OCI-LY1 (cell line): ENCODE measurements around the gene ARFIP1.

Source experiments
- EZH2 ChIP-seq: fragments of 200-600 bp; sonication (generic), shearing (Covaris generic); IDR thresholded peaks from 2 replicates; pipeline ENCODE4 v1.8.0; 2017; ENCODE audit warnings: borderline replicate concordance, mixed run types, mild to moderate bottlenecking, antibody characterized with exemption, low read length, moderate library complexity, mixed read lengths
- TF ChIP-seq, protein P1 (sequence below): fragments of 200-600 bp; sonication (generic), shearing (Covaris generic); IDR thresholded peaks from 2 replicates; pipeline ENCODE4 v1.5.1; 2017; ENCODE audit warnings: mild to moderate bottlenecking, antibody characterized with exemption, low read length, moderate library complexity, mixed read lengths

DNA sequence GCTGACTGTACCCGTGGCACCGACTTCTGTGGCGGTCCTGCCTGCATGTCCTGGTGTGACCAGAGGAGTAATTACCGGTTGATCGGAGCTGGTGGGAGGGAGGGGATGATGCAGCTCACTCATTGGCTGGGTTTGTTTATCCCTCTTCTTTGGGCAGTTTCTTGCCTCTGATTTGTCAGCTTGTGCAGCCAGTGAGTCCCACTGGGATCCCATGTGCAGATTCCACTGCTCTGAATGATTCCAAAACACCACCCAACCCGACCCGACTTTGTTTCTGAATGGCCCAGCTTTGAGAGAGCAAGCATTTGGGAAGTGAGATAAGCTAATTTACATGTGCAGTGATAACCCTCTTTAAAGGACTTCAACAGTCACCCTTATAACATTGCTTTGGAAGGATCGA lies 170.2 kb downstream of the ARFIP1 start:
- TF ChIP-seq, protein P1, sequence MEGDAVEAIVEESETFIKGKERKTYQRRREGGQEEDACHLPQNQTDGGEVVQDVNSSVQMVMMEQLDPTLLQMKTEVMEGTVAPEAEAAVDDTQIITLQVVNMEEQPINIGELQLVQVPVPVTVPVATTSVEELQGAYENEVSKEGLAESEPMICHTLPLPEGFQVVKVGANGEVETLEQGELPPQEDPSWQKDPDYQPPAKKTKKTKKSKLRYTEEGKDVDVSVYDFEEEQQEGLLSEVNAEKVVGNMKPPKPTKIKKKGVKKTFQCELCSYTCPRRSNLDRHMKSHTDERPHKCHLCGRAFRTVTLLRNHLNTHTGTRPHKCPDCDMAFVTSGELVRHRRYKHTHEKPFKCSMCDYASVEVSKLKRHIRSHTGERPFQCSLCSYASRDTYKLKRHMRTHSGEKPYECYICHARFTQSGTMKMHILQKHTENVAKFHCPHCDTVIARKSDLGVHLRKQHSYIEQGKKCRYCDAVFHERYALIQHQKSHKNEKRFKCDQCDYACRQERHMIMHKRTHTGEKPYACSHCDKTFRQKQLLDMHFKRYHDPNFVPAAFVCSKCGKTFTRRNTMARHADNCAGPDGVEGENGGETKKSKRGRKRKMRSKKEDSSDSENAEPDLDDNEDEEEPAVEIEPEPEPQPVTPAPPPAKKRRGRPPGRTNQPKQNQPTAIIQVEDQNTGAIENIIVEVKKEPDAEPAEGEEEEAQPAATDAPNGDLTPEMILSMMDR, result no peak
- no peak for TF ChIP-seq EZH2
